ENCODE results near the gene OR2Z1.

OR2Z1 gene

GRCh38 chr19:8698433-8699063 lies 22.9 kb upstream of the OR2Z1 start, which contains the start of gene ACTL9:
Gene ACTL9 (minus strand): TSS chr19:8698795. CDS start chr19:8698701, 94 bp downstream.
- Histone ChIP-seq H2AFZ (ENCODE audit: low read depth, low read length, severe bottlenecking) (no peak within 1 kb of the TSS), H3K36me3 (ENCODE audit: low read length) (no peaks in the 10 kb centered on the region), H3K4me2 (ENCODE audit: low read depth, low read length, poor library complexity, severe bottlenecking) (no peak within 1 kb of the TSS), H3F3A (ENCODE audit: insufficient read depth) (no peaks in the 10 kb centered on the region), H3K27ac (ENCODE audit: low read depth, low read length) (no peak within 1 kb of the TSS), H3K9me3 (ENCODE audit: insufficient read depth, low read length) (no peaks in the 10 kb centered on the region), H3K9me2 (replicated peaks; ENCODE audit: insufficient read depth, low read length) (no peaks in the 10 kb centered on the region), H3K9ac (ENCODE audit: low read length) (no peak within 1 kb of the TSS), H4K20me1 (ENCODE audit: low read depth, low read length) (no peaks in the 10 kb centered on the region), H3K4me3 (ENCODE audit: insufficient read depth, low read length, poor library complexity, severe bottlenecking) (no peak within 1 kb of the TSS), H3K79me2 (ENCODE audit: insufficient read depth, low read length) (no peaks in the 10 kb centered on the region), H3K27me3 (ENCODE audit: low read length) (no peaks in the 10 kb centered on the region)
- no peak for TF ChIP-seq EZH2phosphoT487 (conservative IDR thresholded peaks at IDR 0.05; ENCODE audit: low read length)
- TF ChIP-seq, protein P1, sequence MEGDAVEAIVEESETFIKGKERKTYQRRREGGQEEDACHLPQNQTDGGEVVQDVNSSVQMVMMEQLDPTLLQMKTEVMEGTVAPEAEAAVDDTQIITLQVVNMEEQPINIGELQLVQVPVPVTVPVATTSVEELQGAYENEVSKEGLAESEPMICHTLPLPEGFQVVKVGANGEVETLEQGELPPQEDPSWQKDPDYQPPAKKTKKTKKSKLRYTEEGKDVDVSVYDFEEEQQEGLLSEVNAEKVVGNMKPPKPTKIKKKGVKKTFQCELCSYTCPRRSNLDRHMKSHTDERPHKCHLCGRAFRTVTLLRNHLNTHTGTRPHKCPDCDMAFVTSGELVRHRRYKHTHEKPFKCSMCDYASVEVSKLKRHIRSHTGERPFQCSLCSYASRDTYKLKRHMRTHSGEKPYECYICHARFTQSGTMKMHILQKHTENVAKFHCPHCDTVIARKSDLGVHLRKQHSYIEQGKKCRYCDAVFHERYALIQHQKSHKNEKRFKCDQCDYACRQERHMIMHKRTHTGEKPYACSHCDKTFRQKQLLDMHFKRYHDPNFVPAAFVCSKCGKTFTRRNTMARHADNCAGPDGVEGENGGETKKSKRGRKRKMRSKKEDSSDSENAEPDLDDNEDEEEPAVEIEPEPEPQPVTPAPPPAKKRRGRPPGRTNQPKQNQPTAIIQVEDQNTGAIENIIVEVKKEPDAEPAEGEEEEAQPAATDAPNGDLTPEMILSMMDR (IDR thresholded peaks at IDR 0.05; ENCODE audit: insufficient read depth, low read length, poor library complexity, severe bottlenecking), result no peak

GRCh38 chr19:8699908-8700307 lies 21.5 kb upstream of the OR2Z1 start:
- H3K36me3 ChIP-seq (ENCODE audit: low read length), result no peaks in the 10 kb centered on the region
- H3K79me2 ChIP-seq (ENCODE audit: insufficient read depth, low read length), result no peaks in the 10 kb centered on the region
- no peaks in the 10 kb centered on the region for H4K20me1 ChIP-seq (ENCODE audit: low read depth, low read length)
- no peaks in the 10 kb centered on the region for H3K9me2 ChIP-seq (replicated peaks; ENCODE audit: insufficient read depth, low read length)
- H3K9ac ChIP-seq (ENCODE audit: low read length), result no peak overlapping the region
- H3K9me3 ChIP-seq (ENCODE audit: insufficient read depth, low read length), result no peaks in the 10 kb centered on the region
- no peak overlapping the region for H3K4me3 ChIP-seq (ENCODE audit: insufficient read depth, low read length, poor library complexity, severe bottlenecking)
- H3K4me2 ChIP-seq (ENCODE audit: low read depth, low read length, poor library complexity, severe bottlenecking), result no peak overlapping the region
- no peak for TF ChIP-seq EZH2phosphoT487 (conservative IDR thresholded peaks at IDR 0.05; ENCODE audit: low read length)
- TF ChIP-seq, protein P1 (IDR thresholded peaks at IDR 0.05; ENCODE audit: insufficient read depth, low read length, poor library complexity, severe bottlenecking), result no peak
- H3K27ac ChIP-seq (ENCODE audit: low read depth, low read length), result no peak overlapping the region
- H2AFZ ChIP-seq (ENCODE audit: low read depth, low read length, severe bottlenecking), result no peak overlapping the region
- H3F3A ChIP-seq (ENCODE audit: insufficient read depth), result no peaks in the 10 kb centered on the region
- H3K27me3 ChIP-seq (ENCODE audit: low read length), result no peaks in the 10 kb centered on the region

DNA sequence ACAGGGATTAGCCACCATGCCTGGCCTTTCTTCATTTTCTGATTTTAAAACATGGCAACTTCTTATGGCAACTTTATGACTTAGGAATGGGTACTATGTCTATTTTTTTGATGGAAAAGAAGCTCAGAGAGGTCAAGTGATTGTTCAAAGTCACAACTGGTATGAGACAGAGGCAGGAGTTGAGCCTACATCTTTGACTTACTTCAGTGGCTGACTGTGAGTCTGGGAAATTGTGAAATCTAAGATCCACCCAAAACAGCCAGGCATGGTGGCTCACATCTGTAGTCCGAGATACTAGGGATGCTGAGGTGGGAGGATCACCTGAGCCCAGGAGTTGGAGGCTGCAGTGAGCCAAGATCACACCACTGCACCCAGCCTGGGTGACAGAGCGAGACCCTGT lies 20.5 kb upstream of the OR2Z1 start:
- no peak overlapping the region for H2AFZ ChIP-seq (ENCODE audit: low read depth, low read length, severe bottlenecking)
- no peaks in the 10 kb centered on the region for H3F3A ChIP-seq (ENCODE audit: insufficient read depth)
- no peaks in the 10 kb centered on the region for H3K36me3 ChIP-seq (ENCODE audit: low read length)
- H3K4me3 ChIP-seq (ENCODE audit: insufficient read depth, low read length, poor library complexity, severe bottlenecking), result no peak overlapping the region
- no peaks in the 10 kb centered on the region for H4K20me1 ChIP-seq (ENCODE audit: low read depth, low read length)
- no peaks in the 10 kb centered on the region for H3K79me2 ChIP-seq (ENCODE audit: insufficient read depth, low read length)
- H3K9me3 ChIP-seq (ENCODE audit: insufficient read depth, low read length), result no peaks in the 10 kb centered on the region
- H3K27ac ChIP-seq (ENCODE audit: low read depth, low read length), result no peak overlapping the region
- TF ChIP-seq, protein P1 (IDR thresholded peaks at IDR 0.05; ENCODE audit: insufficient read depth, low read length, poor library complexity, severe bottlenecking), result no peak
- TF ChIP-seq EZH2phosphoT487 (conservative IDR thresholded peaks at IDR 0.05; ENCODE audit: low read length), result no peak
- H3K27me3 ChIP-seq (ENCODE audit: low read length), result no peaks in the 10 kb centered on the region
- H3K9ac ChIP-seq (ENCODE audit: low read length), result no peak overlapping the region
- no peak overlapping the region for H3K4me2 ChIP-seq (ENCODE audit: low read depth, low read length, poor library complexity, severe bottlenecking)
- H3K9me2 ChIP-seq (replicated peaks; ENCODE audit: insufficient read depth, low read length), result no peaks in the 10 kb centered on the region

Measured in SU-DHL-6 (cell line).